Heart right ventricle (tissue), 16 donors: Measurements from ENCODE around the gene SLC37A3. TPM values are rescaled to one million over a fixed set of nuclear protein-coding genes. Genes with fewer than 3 reads are reported as not detected.
A peak's percentile ranks its signal among the peaks of the same experiment; 100 is the strongest.

Experiments used
- ATAC-seq, 8 donors: fragments of 200-7000 bp; cut with Tn5 transposase; one replicate each; pipeline ENCODE4 v1.9.1; 2020; ENCODE audit warnings: mild to moderate bottlenecking in 8 of 8, moderate library complexity in 8 of 8, moderate number of reproducible peaks in 1 of 8
- DNase-seq, 2 donors: peaks; one replicate each; pipeline ENCODE4 v3.0.0-alpha.2; 2020
- H3K27ac ChIP-seq, 10 donors: fragments of 200-600 bp; sonication (generic) in 2 of 10; one replicate each; pipeline versions ENCODE4 v1.5.0 to v1.8.0; 2020 to 2022; ENCODE audit warnings: mild to moderate bottlenecking in 3 of 10
- H3K27me3 ChIP-seq, 7 donors: fragments of 200-600 bp; one replicate each; pipeline ENCODE4 v1.8.0; 2021 to 2022; ENCODE audit warnings: mild to moderate bottlenecking in 2 of 7
- H3K36me3 ChIP-seq, 9 donors: fragments of 200-600 bp; sonication (generic) in 1 of 9; one replicate each; pipeline versions ENCODE4 v1.5.0 to v1.8.0; 2020 to 2022; ENCODE audit warnings: mild to moderate bottlenecking in 2 of 9
- H3K4me1 ChIP-seq, 9 donors: fragments of 200-600 bp; sonication (generic) in 1 of 9; one replicate each; pipeline versions ENCODE4 v1.5.0 to v1.8.0; 2020 to 2022; ENCODE audit warnings: mild to moderate bottlenecking in 4 of 9
- H3K4me3 ChIP-seq, 10 donors: fragments of 200-600 bp; sonication (generic) in 2 of 10; one replicate each; pipeline versions ENCODE4 v1.5.0 to v1.8.0; 2020 to 2022; ENCODE audit warnings: mild to moderate bottlenecking in 7 of 10, moderate library complexity in 2 of 10
- H3K9me3 ChIP-seq, 11 donors: fragments of 200-600 bp in 10 of 11; sonication (generic) in 2 of 11; one replicate each; pipeline versions ENCODE4 v1.5.0 to v1.8.0; 2013 to 2022; ENCODE audit warnings: mild to moderate bottlenecking in 2 of 11, control low read depth in 1 of 11, moderate library complexity in 1 of 11
- WGBS, 2 donors: extraction: QIAGEN DNeasy Blood & Tissue Kit; methylation state at CpG; one replicate each; pipeline ENCODE4 v1.1.7; 2013; ENCODE audit warnings: inconsistent platforms in 1 of 2; 5-methylcytosine and 5-hydroxymethylcytosine counted together
- intact Hi-C, 10 donors: fragments of 100-400 bp; cut with DNase I; formaldehyde crosslinking; loops; one replicate each; pipeline versions ENCODE4 v1.11.1 to v1.14.2; 2022
- polyA plus RNA-seq, 2 donors: library from polyadenylated mRNA; stranded (reverse); fragments of 200-250 nt; gene quantifications; one replicate each; pipeline ENCODE4 v1.2.3, GENCODE V29; 2013
- total RNA-seq, 10 donors: library from RNA; stranded (reverse); fragmentation: NEBNext Ultra II Directional in 3 of 10; extraction: Animal tissue kit (Norgen Biotek cat#: 25700) in 3 of 10; gene quantifications; one replicate each; pipeline versions ENCODE4 v1.2.1 to v1.2.4, GENCODE V29; 2021 to 2023
- TF ChIP-seq, protein P1 (sequence below), 9 donors: fragments of 200-600 bp; sonication (generic) in 2 of 9; IDR thresholded peaks; one replicate each; pipeline versions ENCODE4 v1.5.0 to v1.8.0; 2021 to 2022; ENCODE audit warnings: antibody characterized with exemption in 9 of 9, mild to moderate bottlenecking in 5 of 9, moderate library complexity in 1 of 9
- donor health status: Arrhythmogenic right ventricular cardiomyopathy.
- donor health status: ischemic (EF 13 %, LVEDD 7.1; RV severe dilation, severe dysfunction).
- donor health status: healthy with polysubstance abuse.
- donor health status: DM: no; HTN: yes; CAD: no.
- donor health status: DM: no; HTN: no; CAD: no.
- donor health status: ischemic (EF 25% LVEDD 6.9; RV normal size, moderate dysfunction).
- donor health status: ischemic (EF 25% LVEDD 5.7; RV mildly dilated, moderate dysfunction).
- donor health status: healthy.
- donor health status: DM: yes; HTN: yes; CAD: no.
- donor health status: Ischemic cardiomyopathy.
- donor health status: ischemic (EF 35%, LVEDD 5.7; RV mildly dilated, moderate dysfunction).
- donor health status: nonischemic (EF 11% LVEDD 7.7; RV severe dilation, severe dysfunction).
- donor health status: DM: yes; HTN: yes; CAD: no.
- donor health status: PGD.
- donor health status: ischemic (EF 29% LVEDD 5.4; RV normal size, mild dysfunction).
- donor health status: nonischemic (EF 23%, LVEDD 6.1; RV moderate dilation, normal function).

The SLC37A3 gene
- total and polyA plus RNA-seq, 12 donors, result 5.2 to 16.6 (median 10.1) TPM

DNA sequence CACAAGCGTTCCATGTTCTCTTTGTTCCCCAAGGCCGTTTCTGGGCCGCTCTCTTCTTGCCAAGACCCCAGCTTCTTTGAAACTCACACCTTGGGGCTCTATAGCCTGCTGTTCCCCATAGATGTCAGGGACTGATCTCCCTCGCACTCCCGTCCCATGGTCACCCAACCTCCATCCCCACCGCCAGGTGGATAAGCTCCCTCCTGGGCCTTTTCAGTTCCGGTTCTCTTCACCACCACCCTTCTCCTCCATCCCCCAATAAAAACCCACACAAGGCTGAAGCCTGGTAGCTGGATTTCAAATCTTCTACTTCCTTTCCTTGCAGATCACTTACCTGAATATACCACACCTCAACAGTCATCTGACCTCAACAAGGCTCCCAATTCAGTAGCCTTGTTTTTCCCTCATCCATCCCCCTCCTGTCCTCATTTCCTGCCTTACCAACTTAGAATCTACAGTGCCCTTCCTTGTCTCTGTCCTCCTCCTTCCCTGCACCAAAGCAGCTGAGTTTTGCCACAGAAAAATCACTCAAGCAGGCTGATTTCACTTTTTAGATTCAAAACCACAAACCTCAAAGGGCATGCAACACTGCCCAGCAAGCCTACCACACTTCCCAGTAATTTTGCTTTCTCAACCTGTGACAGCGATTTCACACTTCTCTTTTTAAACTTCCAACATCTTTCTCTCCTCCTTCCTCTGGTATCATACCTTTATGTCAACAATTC is 7.7 kb downstream of the SLC37A3 start:
- Histone ChIP-seq H3K4me1 (peaks cover 0 to 36% (median 0%) of the 10 kb centered on the region in 9 donors), H3K4me3 (no peak overlapping the region), H3K9me3 (no peaks in the 10 kb centered on the region), H3K36me3 (peaks cover 0 to 4% (median 0%) of the 10 kb centered on the region in 9 donors), H3K27me3 (no peaks in the 10 kb centered on the region), H3K27ac (peak overlapping the region in 1 of 10 donors; percentile 8)
- intact Hi-C loops, result no loop called here
- peak in 3 of 8 donors; percentile 19 to 51 (median 29) for ATAC-seq
- WGBS, 2 donors, result 89 to 91% methylated on average over 8 of the region's 8 CpGs
- DNase-seq, result no peak
- TF ChIP-seq, protein P1, sequence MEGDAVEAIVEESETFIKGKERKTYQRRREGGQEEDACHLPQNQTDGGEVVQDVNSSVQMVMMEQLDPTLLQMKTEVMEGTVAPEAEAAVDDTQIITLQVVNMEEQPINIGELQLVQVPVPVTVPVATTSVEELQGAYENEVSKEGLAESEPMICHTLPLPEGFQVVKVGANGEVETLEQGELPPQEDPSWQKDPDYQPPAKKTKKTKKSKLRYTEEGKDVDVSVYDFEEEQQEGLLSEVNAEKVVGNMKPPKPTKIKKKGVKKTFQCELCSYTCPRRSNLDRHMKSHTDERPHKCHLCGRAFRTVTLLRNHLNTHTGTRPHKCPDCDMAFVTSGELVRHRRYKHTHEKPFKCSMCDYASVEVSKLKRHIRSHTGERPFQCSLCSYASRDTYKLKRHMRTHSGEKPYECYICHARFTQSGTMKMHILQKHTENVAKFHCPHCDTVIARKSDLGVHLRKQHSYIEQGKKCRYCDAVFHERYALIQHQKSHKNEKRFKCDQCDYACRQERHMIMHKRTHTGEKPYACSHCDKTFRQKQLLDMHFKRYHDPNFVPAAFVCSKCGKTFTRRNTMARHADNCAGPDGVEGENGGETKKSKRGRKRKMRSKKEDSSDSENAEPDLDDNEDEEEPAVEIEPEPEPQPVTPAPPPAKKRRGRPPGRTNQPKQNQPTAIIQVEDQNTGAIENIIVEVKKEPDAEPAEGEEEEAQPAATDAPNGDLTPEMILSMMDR (IDR thresholded peaks at IDR 0.05), result no peak

- TF ChIP-seq, protein P1 (IDR thresholded peaks at IDR 0.05), result no peak
- H3K9me3 ChIP-seq, result no peaks in the 10 kb centered on the region
- no peak overlapping the region for H3K4me3 ChIP-seq
- peaks cover 0 to 4% (median 0%) of the 10 kb centered on the region in 9 donors for H3K36me3 ChIP-seq
- intact Hi-C loops, result no loop called here
- H3K4me1 ChIP-seq, result peaks cover 0 to 42% (median 0%) of the 10 kb centered on the region in 9 donors
- DNase-seq (no peak), ATAC-seq (no peak)
- 81 to 84% methylated on average over 4 of the region's 4 CpGs for WGBS, 2 donors
- no peak overlapping the region for H3K27ac ChIP-seq
- H3K27me3 ChIP-seq, result no peaks in the 10 kb centered on the region
Measured at GRCh38 chr7:140390034-140390433, 8.3 kb downstream of the SLC37A3 start.

DNA sequence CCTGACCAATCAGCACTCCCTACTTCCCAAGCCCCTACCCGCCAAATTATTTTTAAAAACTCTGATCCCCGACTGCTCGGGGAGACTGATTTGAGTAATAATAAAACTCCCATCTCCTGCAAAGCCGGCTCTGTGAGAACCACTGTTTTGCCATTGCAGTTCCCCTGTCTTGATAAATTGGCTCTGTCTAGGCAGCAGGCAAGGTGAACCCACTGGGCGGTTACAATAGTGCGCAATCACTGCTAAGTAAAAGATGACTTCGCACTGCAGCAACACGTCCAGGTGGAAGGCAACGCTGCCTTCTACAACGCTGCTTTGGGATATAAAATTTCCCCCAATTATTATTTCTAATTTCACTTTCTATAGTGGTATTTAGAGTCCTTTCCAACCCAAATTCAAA is 8.9 kb downstream of the SLC37A3 start:
- DNase-seq, result no peak
- Histone ChIP-seq H3K27me3 (no peaks in the 10 kb centered on the region), H3K27ac (no peak overlapping the region), H3K4me1 (peaks cover 0 to 47% (median 0%) of the 10 kb centered on the region in 9 donors), H3K4me3 (no peak overlapping the region), H3K36me3 (peaks cover 0 to 4% (median 0%) of the 10 kb centered on the region in 9 donors), H3K9me3 (no peaks in the 10 kb centered on the region)
- TF ChIP-seq, protein P1 (IDR thresholded peaks at IDR 0.05), result no peak
- ATAC-seq, result no peak
- intact Hi-C loops, result no loop called here
- WGBS, 2 donors, result 86 to 88% methylated on average over 10 of the region's 10 CpGs

- peaks cover 0 to 28% (median 6%) of the 10 kb centered on the region in 9 donors for H3K36me3 ChIP-seq
- no peak overlapping the region for H3K27ac ChIP-seq
- 75% methylated on average over 1 of the region's 1 CpG for WGBS, 2 donors
- ATAC-seq (no peak), DNase-seq (no peak)
- H3K27me3 ChIP-seq, result no peaks in the 10 kb centered on the region
- TF ChIP-seq, protein P1 (IDR thresholded peaks at IDR 0.05), result no peak
- H3K9me3 ChIP-seq, result no peaks in the 10 kb centered on the region
- intact Hi-C loops, result no loop called here
- no peak overlapping the region for H3K4me3 ChIP-seq
- peaks cover 0 to 24% (median 0%) of the 10 kb centered on the region in 9 donors for H3K4me1 ChIP-seq
Measured at GRCh38 chr7:140384894-140385545, 13.3 kb downstream of the SLC37A3 start.
